Caco-2 (cell line): ENCODE measurements around the gene DNAJC10. TPM values are rescaled to one million over a fixed set of nuclear protein-coding genes. Genes with fewer than 3 reads are reported as not detected.

Experiments
- BruUV-seq: library from RNA; stranded (reverse); fragments of 400-500 nt; replicated peaks from 2 replicates; lab custom pipeline; 2021; lab: Mats Ljungman, UMichigan
- CTCF ChIA-PET: fragments of 300-600 bp; sonication (Branson Sonifier 250); formaldehyde crosslinking; loops from one replicate; lab custom pipeline; 2022; ENCODE audit warnings: antibody characterized with exemption; lab: Charles Lee
- POLR2A ChIA-PET: fragments of 300-600 bp; sonication (Branson Sonifier 250); formaldehyde crosslinking; loops from one replicate; lab custom pipeline; 2022; ENCODE audit warnings: antibody characterized with exemption; lab: Charles Lee
- DNase-seq, 2 experiments: peaks; one replicate each; pipeline versions ENCODE4 v3.0.0 to v3.0.0-alpha.2; 2020 to 2022
- H3K27me3 ChIP-seq: replicated peaks from 2 replicates; pipeline ENCODE4 v1.6.0; 2011; ENCODE audit warnings: low read length; ENCODE audit not compliant: control insufficient read depth, insufficient read depth
- H3K36me3 ChIP-seq: 2 replicates; pipeline ENCODE4 v1.5.1; 2011; ENCODE audit warnings: low read length; ENCODE audit not compliant: control insufficient read depth, insufficient read depth
- H3K4me1 ChIP-seq: fragments of 250-450 bp; sonication (Bioruptor Pico); 2 replicates; pipeline ENCODE4 v1.5.1; 2020; ENCODE audit warnings: mild to moderate bottlenecking
- H3K4me3 ChIP-seq: 2 replicates; pipeline ENCODE4 v1.5.1; 2011; ENCODE audit warnings: low read depth, mild to moderate bottlenecking, control low read depth, low read length
- H3K9me3 ChIP-seq: fragments of 250-450 bp; sonication (Bioruptor Pico); 2 replicates; pipeline ENCODE4 v1.5.1; 2020; ENCODE audit warnings: mild to moderate bottlenecking, moderate library complexity
- H3K27ac Mint-ChIP-seq: one replicate; pipeline ENCODE4 v1.8.0; 2022; ENCODE audit warnings: mixed read lengths; ENCODE audit not compliant: unreplicated experiment
- H3K27me3 Mint-ChIP-seq: one replicate; pipeline ENCODE4 v1.8.0; 2022; ENCODE audit warnings: mixed read lengths; ENCODE audit not compliant: insufficient read depth, unreplicated experiment
- H3K36me3 Mint-ChIP-seq: one replicate; pipeline ENCODE4 v1.8.0; 2022; ENCODE audit warnings: mild to moderate bottlenecking, mixed read lengths; ENCODE audit not compliant: insufficient read depth, unreplicated experiment
- H3K4me1 Mint-ChIP-seq: one replicate; pipeline ENCODE4 v1.8.0; 2022; ENCODE audit warnings: low read depth, mixed read lengths; ENCODE audit not compliant: unreplicated experiment
- H3K4me3 Mint-ChIP-seq: one replicate; pipeline ENCODE4 v1.8.0; 2022; ENCODE audit warnings: mild to moderate bottlenecking, moderate library complexity, mixed read lengths; ENCODE audit not compliant: unreplicated experiment
- H3K9me3 Mint-ChIP-seq: one replicate; pipeline ENCODE4 v1.8.0; 2022; ENCODE audit warnings: mixed read lengths; ENCODE audit not compliant: unreplicated experiment
- intact Hi-C: fragments of 100-400 bp; cut with micrococcal nuclease; formaldehyde crosslinking; loops from one replicate; pipeline ENCODE4 v1.10.0; 2022; ENCODE audit not compliant: unreplicated experiment
- total RNA-seq: library from RNA; stranded (reverse); gene quantifications from 2 replicates; pipeline ENCODE4 v1.2.3, GENCODE V29; 2022
- TF ChIP-seq, protein P1 (sequence below), 2 experiments: fragments of 200-600 bp in 1 of 2; IDR thresholded peaks; 1 replicate in 1 of 2; 2 replicates in 1 of 2; pipeline versions ENCODE4 v1.5.1 to v1.8.0; 2011 to 2022; ENCODE audit warnings: antibody characterized with exemption in 1 of 2, control low read depth in 1 of 2, inconsistent platforms in 1 of 2, low read depth in 1 of 2, low read length in 1 of 2, mild to moderate bottlenecking in 1 of 2, moderate library complexity in 1 of 2; ENCODE audit not compliant: insufficient read depth in 1 of 2, severe bottlenecking in 1 of 2, unreplicated experiment in 1 of 2

The DNAJC10 gene
- total RNA-seq, 1 experiment from 2014 or later = 109 TPM

DNA sequence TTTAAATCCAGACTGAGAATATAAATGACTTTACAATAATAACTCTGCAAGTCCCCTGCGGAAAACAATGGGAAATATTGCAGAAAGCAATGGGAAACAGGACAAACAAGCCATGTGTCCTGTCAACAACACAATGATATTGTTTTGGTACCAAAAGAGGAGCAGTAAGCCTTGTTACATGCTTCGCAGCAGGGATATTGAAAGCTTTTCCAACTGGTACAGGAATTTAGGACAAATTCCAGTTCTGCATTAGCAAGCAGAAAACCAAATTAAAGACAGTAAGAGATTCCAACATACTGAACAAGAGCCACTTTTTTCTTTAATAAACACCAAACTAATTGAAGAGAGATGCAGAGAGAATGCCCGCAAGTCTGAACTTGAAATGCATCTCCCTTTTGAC, 120.4 kb downstream of the DNAJC10 start:
- Histone ChIP-seq H3K36me3 (no peaks in the 10 kb centered on the region), H3K9me3 (no peaks in the 10 kb centered on the region), H3K4me3 (no peak overlapping the region), H3K27me3 (no peaks in the 10 kb centered on the region), H3K4me1 (peaks cover 15% of the 10 kb centered on the region)
- CTCF ChIA-PET = no interaction called here
- TF ChIP-seq, protein P1, sequence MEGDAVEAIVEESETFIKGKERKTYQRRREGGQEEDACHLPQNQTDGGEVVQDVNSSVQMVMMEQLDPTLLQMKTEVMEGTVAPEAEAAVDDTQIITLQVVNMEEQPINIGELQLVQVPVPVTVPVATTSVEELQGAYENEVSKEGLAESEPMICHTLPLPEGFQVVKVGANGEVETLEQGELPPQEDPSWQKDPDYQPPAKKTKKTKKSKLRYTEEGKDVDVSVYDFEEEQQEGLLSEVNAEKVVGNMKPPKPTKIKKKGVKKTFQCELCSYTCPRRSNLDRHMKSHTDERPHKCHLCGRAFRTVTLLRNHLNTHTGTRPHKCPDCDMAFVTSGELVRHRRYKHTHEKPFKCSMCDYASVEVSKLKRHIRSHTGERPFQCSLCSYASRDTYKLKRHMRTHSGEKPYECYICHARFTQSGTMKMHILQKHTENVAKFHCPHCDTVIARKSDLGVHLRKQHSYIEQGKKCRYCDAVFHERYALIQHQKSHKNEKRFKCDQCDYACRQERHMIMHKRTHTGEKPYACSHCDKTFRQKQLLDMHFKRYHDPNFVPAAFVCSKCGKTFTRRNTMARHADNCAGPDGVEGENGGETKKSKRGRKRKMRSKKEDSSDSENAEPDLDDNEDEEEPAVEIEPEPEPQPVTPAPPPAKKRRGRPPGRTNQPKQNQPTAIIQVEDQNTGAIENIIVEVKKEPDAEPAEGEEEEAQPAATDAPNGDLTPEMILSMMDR (IDR thresholded peaks at IDR 0.05; ENCODE audit: insufficient read depth in 1 of 2, low read depth in 1 of 2, low read length in 1 of 2, severe bottlenecking in 1 of 2, unreplicated experiment in 1 of 2) = no peak
- Mint-ChIP-seq H3K4me3 (no peak overlapping the region), H3K27ac (no peak overlapping the region), H3K9me3 (no peaks in the 10 kb centered on the region), H3K4me1 (peaks cover 11% of the 10 kb centered on the region), H3K27me3 (no peaks in the 10 kb centered on the region), H3K36me3 (no peaks in the 10 kb centered on the region)
- intact Hi-C loops = no loop called here
- POLR2A ChIA-PET = no interaction called here
- no peak for DNase-seq
- BruUV-seq = no TSS peak

Other genes starting within 250 kb of the DNAJC10 start
- 0.16 TPM in 1 of 2 replicates, not detected in the other for gene FRZB, start 150.4 kb downstream of the DNAJC10 start, total RNA-seq